NB4 (cell line): ENCODE results near the gene CCDC97.

Experiments used
- DNase-seq: peaks from one replicate; pipeline ENCODE4 v3.0.0; 2010; ENCODE audit warnings: low read depth
- H3K4me3 ChIP-seq: one replicate; pipeline ENCODE4 v1.5.1; 2011; ENCODE audit warnings: mild to moderate bottlenecking, low read depth, low read length, moderate library complexity
- CTCF ChIP-seq: IDR thresholded peaks from one replicate; pipeline ENCODE4 v1.5.1; 2012; ENCODE audit warnings: low read depth, low read length
- MAX ChIP-seq: IDR thresholded peaks from 2 replicates; pipeline ENCODE4 v1.6.1; 2011; ENCODE audit warnings: low read depth, low read length
- MYC ChIP-seq: IDR thresholded peaks from 2 replicates; pipeline ENCODE4 v1.6.1; 2011; ENCODE audit warnings: low read depth, low read length
- POLR2A ChIP-seq: IDR thresholded peaks from 2 replicates; pipeline ENCODE4 v1.6.1; 2011; ENCODE audit warnings: mild to moderate bottlenecking; ENCODE audit not compliant: insufficient read length; ENCODE audit errors: extremely low read depth

Gene CCDC97

GRCh38 chr19:41304706-41305483 is 5.1 kb upstream of the CCDC97 start:
- no peak for DNase-seq
- TF ChIP-seq MYC (no peak), MAX (no peak), CTCF (no peak)

GRCh38 chr19:41305927-41306793 is 3.8 kb upstream of the CCDC97 start:
- TF ChIP-seq MYC (no peak), CTCF (no peak), POLR2A (no peak), MAX (no peak)

More at GRCh38 chr19:41304706-41305483, 5.1 kb upstream of the CCDC97 start:
- H3K4me3 ChIP-seq, result no peak overlapping the region

GRCh38 chr19:41307090-41307875 is 2.7 kb upstream of the CCDC97 start:
- no peak overlapping the region for H3K4me3 ChIP-seq
- no peak for DNase-seq
- TF ChIP-seq MYC (no peak), POLR2A (no peak), MAX (no peak), CTCF (no peak)

More at GRCh38 chr19:41305927-41306793, 3.8 kb upstream of the CCDC97 start:
- H3K4me3 ChIP-seq, result no peak overlapping the region
- DNase-seq, result no peak

GRCh38 chr19:41307954-41308449 is 2.0 kb upstream of the CCDC97 start:
- H3K4me3 ChIP-seq, result no peak overlapping the region
- no peak for DNase-seq
- TF ChIP-seq CTCF (no peak), POLR2A (no peak), MYC (no peak), MAX (no peak)

GRCh38 chr19:41308450-41309179 is 1.4 kb upstream of the CCDC97 start:
- peak; percentile 78 for DNase-seq
- TF ChIP-seq CTCF (peak; percentile 79), MYC (peak; percentile 42; the same call in 1 of the 2 replicates), POLR2A (no peak), MAX (peak; percentile 50)
- H3K4me3 ChIP-seq, result no peak overlapping the region
